ENCODE measurements around the gene KDM4B. TPM values are rescaled to one million over a fixed set of nuclear protein-coding genes. Genes with fewer than 3 reads are reported as not detected.

Gene KDM4B
- total RNA-seq, 2 experiments from 2014 or later, result 33.9 to 35.8 TPM

- Mint-ChIP-seq H3K4me3 (no peak overlapping the region), H3K27me3 (no peaks in the 10 kb centered on the region), H3K9me3 (ENCODE audit: low read depth) (peaks cover 3% of the 10 kb centered on the region), H3K36me3 (ENCODE audit: low read depth) (peaks cover 10% of the 10 kb centered on the region), H3K4me1 (peaks cover 8% of the 10 kb centered on the region), H3K27ac (no peak overlapping the region)
- intact Hi-C loops (cut with DNase I, micrococcal nuclease), result no loop called here
- ATAC-seq (no peak), DNase-seq (no peak)
- CTCF ChIA-PET, result no interaction called here
- POLR2A ChIA-PET, result no interaction called here
These were observed 18.3 kb downstream of the KDM4B start for GRCh38 chr19:4987256-4987655.

- no peak for DNase-seq
- intact Hi-C loops (cut with DNase I, micrococcal nuclease), result no loop called here
- Mint-ChIP-seq H3K9me3 (ENCODE audit: low read depth) (peaks cover 5% of the 10 kb centered on the region), H3K27ac (no peak overlapping the region), H3K4me1 (peaks cover 10% of the 10 kb centered on the region), H3K36me3 (ENCODE audit: low read depth) (peaks cover 13% of the 10 kb centered on the region), H3K27me3 (no peaks in the 10 kb centered on the region), H3K4me3 (no peak overlapping the region)
- POLR2A ChIA-PET, result interaction anchor here (0.6 kb wide), 1 partner anchor 61 kb away, joined by 8 read pairs; no protein-coding TSS in a partner anchor
- no peak for ATAC-seq
- CTCF ChIA-PET, result no interaction called here
These were observed 18.9 kb downstream of the KDM4B start for GRCh38 chr19:4987692-4988370.

GRCh38 chr19:4988770-4989251 is 19.9 kb downstream of the KDM4B start:
- DNase-seq, result no peak
- ATAC-seq, result no peak
- H3K4me1 Mint-ChIP-seq, result peaks cover 15% of the 10 kb centered on the region
- ChIA-PET POLR2A (interaction anchor here (0.6 kb wide), 2 partner anchors 52 to 62 kb away, joined by 3 to 8 read pairs; no protein-coding TSS in a partner anchor), CTCF (no interaction called here)
- H3K36me3 Mint-ChIP-seq (ENCODE audit: low read depth), result peaks cover 16% of the 10 kb centered on the region
- no peak overlapping the region for H3K27ac Mint-ChIP-seq
- H3K27me3 Mint-ChIP-seq, result no peaks in the 10 kb centered on the region
- peaks cover 5% of the 10 kb centered on the region for H3K9me3 Mint-ChIP-seq (ENCODE audit: low read depth)
- intact Hi-C loops (cut with DNase I, micrococcal nuclease), result no loop called here
- H3K4me3 Mint-ChIP-seq, result no peak overlapping the region

- intact Hi-C loops (cut with DNase I, micrococcal nuclease), result no loop called here
- Mint-ChIP-seq H3K27ac (no peak overlapping the region), H3K9me3 (ENCODE audit: low read depth) (peaks cover 5% of the 10 kb centered on the region), H3K4me3 (no peak overlapping the region), H3K36me3 (ENCODE audit: low read depth) (peaks cover 16% of the 10 kb centered on the region), H3K27me3 (no peaks in the 10 kb centered on the region), H3K4me1 (peaks cover 17% of the 10 kb centered on the region)
- ATAC-seq (no peak), DNase-seq (no peak)
- ChIA-PET POLR2A (no interaction called here), CTCF (no interaction called here)
These were observed 21.4 kb downstream of the KDM4B start for GRCh38 chr19:4990306-4990705.

- CTCF ChIA-PET, result no interaction called here
- Mint-ChIP-seq H3K4me3 (no peak overlapping the region), H3K9me3 (ENCODE audit: low read depth) (peaks cover 5% of the 10 kb centered on the region), H3K27me3 (no peaks in the 10 kb centered on the region), H3K4me1 (peaks cover 15% of the 10 kb centered on the region), H3K36me3 (ENCODE audit: low read depth) (peaks cover 17% of the 10 kb centered on the region), H3K27ac (no peak overlapping the region)
- DNase-seq, result no peak
- intact Hi-C loops (cut with DNase I, micrococcal nuclease), result no loop called here
- no peak for ATAC-seq
- POLR2A ChIA-PET, result no interaction called here
These were observed 22.6 kb downstream of the KDM4B start for GRCh38 chr19:4991538-4991937.

GRCh38 chr19:4991996-4992698 is 23.2 kb downstream of the KDM4B start:
- H3K4me1 Mint-ChIP-seq, result peaks cover 15% of the 10 kb centered on the region
- DNase-seq (no peak), ATAC-seq (no peak)
- no peak overlapping the region for H3K27ac Mint-ChIP-seq
- POLR2A ChIA-PET, result no interaction called here
- CTCF ChIA-PET, result no interaction called here
- peaks cover 20% of the 10 kb centered on the region for H3K36me3 Mint-ChIP-seq (ENCODE audit: low read depth)
- no peak overlapping the region for H3K4me3 Mint-ChIP-seq
- H3K9me3 Mint-ChIP-seq (ENCODE audit: low read depth), result peaks cover 5% of the 10 kb centered on the region
- no peaks in the 10 kb centered on the region for H3K27me3 Mint-ChIP-seq
- intact Hi-C loops (cut with DNase I, micrococcal nuclease), result no loop called here

DNA sequence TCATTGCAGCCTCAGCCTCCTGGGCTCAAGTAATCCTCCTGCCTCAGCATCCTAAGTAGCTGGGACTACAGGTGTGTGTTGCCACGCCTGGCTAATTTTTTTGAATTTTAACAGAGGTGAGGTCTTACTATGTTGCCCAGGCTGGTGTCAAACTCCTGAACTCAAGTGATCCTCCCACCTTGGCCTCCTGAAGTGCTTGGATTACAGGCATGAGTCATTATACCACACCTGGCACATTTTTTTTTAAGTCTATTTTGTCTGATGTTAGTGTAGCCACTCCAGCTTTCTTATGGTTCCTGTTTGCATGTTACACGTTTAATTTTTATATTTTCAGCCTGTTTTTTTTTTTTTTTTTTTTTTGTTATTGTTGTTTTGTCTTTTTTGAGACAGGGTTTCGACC is 24.8 kb downstream of the KDM4B start:
- Mint-ChIP-seq H3K27me3 (no peaks in the 10 kb centered on the region), H3K9me3 (ENCODE audit: low read depth) (peaks cover 5% of the 10 kb centered on the region), H3K4me3 (no peak overlapping the region), H3K27ac (no peak overlapping the region), H3K4me1 (peaks cover 9% of the 10 kb centered on the region), H3K36me3 (ENCODE audit: low read depth) (peaks cover 20% of the 10 kb centered on the region)
- CTCF ChIA-PET, result no interaction called here
- POLR2A ChIA-PET, result no interaction called here
- no peak for ATAC-seq
- intact Hi-C loops (cut with DNase I, micrococcal nuclease), result no loop called here
- DNase-seq, result no peak

DNA sequence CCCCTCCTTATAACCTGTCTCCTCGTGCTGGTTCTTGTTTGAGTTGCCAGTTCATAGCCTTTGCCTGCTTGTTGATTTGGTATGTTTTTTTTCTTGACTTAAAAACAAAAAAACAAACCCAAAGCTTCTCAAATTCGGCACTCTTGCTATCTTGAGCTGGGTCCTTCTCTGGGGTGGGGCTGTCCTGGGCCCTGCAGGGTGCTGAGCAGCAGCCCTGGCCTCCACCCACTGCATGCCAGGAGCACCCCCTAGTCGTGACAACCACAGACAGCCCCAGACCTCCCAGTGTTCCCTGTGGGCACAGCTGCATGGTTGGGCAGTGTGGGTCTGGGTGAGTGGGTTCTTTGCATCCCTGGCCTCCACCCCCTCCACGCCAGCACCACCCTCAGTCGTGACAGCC is 27.8 kb downstream of the KDM4B start:
- Mint-ChIP-seq H3K4me1 (peaks cover 11% of the 10 kb centered on the region), H3K9me3 (ENCODE audit: low read depth) (peaks cover 5% of the 10 kb centered on the region), H3K27ac (no peak overlapping the region), H3K4me3 (no peak overlapping the region), H3K36me3 (ENCODE audit: low read depth) (peaks cover 16% of the 10 kb centered on the region), H3K27me3 (no peaks in the 10 kb centered on the region)
- ChIA-PET CTCF (interaction anchor here (0.7 to 1.0 kb wide), 2 partner anchors 33 to 375 kb away, joined by 3 read pairs; no protein-coding TSS in a partner anchor), POLR2A (interaction anchor here (0.6 kb wide), 1 partner anchor 79 kb away, joined by 3 read pairs; no protein-coding TSS in a partner anchor)
- intact Hi-C loops (cut with DNase I, micrococcal nuclease), result no loop called here
- DNase-seq (no peak), ATAC-seq (no peak)

DNA sequence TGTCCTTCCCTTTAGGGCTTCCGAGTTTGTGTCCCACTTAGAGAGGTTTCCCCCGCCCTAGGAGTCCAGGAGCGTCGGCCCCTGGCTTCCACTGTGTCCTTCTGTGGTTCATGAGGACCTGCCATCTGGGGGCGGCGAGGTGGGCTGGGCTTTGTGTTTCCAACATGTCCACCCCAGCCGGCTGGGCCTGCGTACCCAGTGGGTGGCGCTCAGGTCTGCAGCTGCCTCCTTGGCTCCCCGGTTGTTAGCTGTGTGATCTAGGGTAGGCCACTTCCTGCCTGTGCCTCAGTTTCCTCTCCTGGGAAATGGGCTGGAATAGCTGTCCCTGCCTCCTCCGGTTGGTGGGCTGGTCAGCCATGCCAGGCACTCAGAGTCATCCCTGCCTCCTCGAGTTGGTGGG is 28.4 kb downstream of the KDM4B start:
- peaks cover 11% of the 10 kb centered on the region for H3K36me3 Mint-ChIP-seq (ENCODE audit: low read depth)
- ChIA-PET CTCF (interaction anchor here (0.7 to 1.0 kb wide), 2 partner anchors 32 to 374 kb away, joined by 3 read pairs; no protein-coding TSS in a partner anchor), POLR2A (no interaction called here)
- no peak overlapping the region for H3K4me3 Mint-ChIP-seq
- ATAC-seq, result no peak
- peaks cover 2% of the 10 kb centered on the region for H3K9me3 Mint-ChIP-seq (ENCODE audit: low read depth)
- DNase-seq, result no peak
- peaks cover 13% of the 10 kb centered on the region for H3K4me1 Mint-ChIP-seq
- no peak overlapping the region for H3K27ac Mint-ChIP-seq
- H3K27me3 Mint-ChIP-seq, result no peaks in the 10 kb centered on the region
- intact Hi-C loops (cut with DNase I, micrococcal nuclease), result no loop called here

DNA sequence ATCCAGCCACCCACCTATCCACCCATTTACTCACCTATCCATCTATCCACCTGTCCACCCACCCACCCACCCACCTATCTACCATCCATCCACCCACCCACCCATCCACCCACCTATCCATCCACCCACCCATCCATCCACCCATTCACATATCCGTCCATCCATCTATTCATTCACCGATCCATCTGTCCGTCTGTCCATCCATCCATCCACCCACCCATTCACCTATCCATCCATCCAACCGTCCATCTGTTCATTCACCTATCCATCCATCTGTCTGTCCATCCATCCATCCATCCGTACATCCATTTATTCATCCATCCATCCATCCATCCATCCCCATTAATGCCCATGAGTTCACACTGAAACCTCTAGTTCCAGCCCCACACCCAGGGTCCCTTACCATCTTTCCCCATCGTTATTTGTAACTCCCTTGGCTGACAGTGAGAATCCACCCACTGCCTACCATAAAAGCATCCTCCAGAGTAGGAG is 31.3 kb downstream of the KDM4B start:
- DNase-seq, result no peak
- H3K4me1 Mint-ChIP-seq, result peaks cover 5% of the 10 kb centered on the region
- ATAC-seq, result no peak
- intact Hi-C loops (cut with DNase I, micrococcal nuclease), result loop anchor here in 1 of 2 experiments (2.0 kb wide), 1 partner anchor 31 kb away; no protein-coding TSS in a partner anchor
- ChIA-PET POLR2A (no interaction called here), CTCF (interaction anchor here (1.7 kb wide), 1 partner anchor 26 kb away, joined by 11 read pairs; no protein-coding TSS in a partner anchor)
- H3K27me3 Mint-ChIP-seq, result no peaks in the 10 kb centered on the region
- no peaks in the 10 kb centered on the region for H3K9me3 Mint-ChIP-seq (ENCODE audit: low read depth)
- H3K4me3 Mint-ChIP-seq, result no peak overlapping the region
- peaks cover 5% of the 10 kb centered on the region for H3K36me3 Mint-ChIP-seq (ENCODE audit: low read depth)
- H3K27ac Mint-ChIP-seq, result no peak overlapping the region

DNA sequence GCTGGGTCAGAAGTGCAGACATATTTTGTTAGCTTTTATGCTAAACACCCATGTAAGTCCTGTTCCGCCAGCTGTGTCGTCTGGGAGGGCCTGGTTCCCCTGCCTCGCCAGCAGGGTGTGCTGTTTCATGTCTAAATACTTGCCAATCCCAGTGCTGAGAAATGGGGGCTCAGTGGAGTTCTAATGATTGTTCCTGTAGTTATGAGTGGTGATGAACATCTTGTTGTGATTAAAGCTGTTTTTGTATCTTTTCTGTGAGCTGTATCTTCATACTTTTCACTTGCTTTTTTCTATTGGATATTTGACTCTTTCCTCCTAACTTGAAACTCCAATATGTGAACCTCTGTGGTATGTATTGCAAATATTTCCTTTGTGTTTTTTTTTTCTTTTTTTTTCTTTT is 32.7 kb downstream of the KDM4B start:
- intact Hi-C loops (cut with DNase I, micrococcal nuclease), result loop anchor here (1.0 to 2.0 kb wide), 2 partner anchors 29 to 30 kb away; no protein-coding TSS in a partner anchor
- ATAC-seq (peak; percentile 80), DNase-seq (peak; percentile 66)
- ChIA-PET CTCF (interaction anchor here (0.5 to 2.0 kb wide), 10 partner anchors 21 to 1250 kb away, joined by 3 to 19 read pairs (median 4); partner anchors contain the start of gene KDM4B), POLR2A (no interaction called here)
- H3K9me3 Mint-ChIP-seq (ENCODE audit: low read depth), result no peaks in the 10 kb centered on the region
- peaks cover 5% of the 10 kb centered on the region for H3K4me1 Mint-ChIP-seq
- H3K27ac Mint-ChIP-seq, result no peak overlapping the region
- H3K4me3 Mint-ChIP-seq, result no peak overlapping the region
- H3K27me3 Mint-ChIP-seq, result no peaks in the 10 kb centered on the region
- peaks cover 3% of the 10 kb centered on the region for H3K36me3 Mint-ChIP-seq (ENCODE audit: low read depth)
